Neural cell (in vitro differentiated cells): ENCODE results near the gene ERMARD. TPM values are rescaled to one million over a fixed set of nuclear protein-coding genes. Genes with fewer than 3 reads are reported as not detected.

Source experiments
- H2AFZ ChIP-seq: fragments of 200-600, 300-800 bp; sonication (generic), shearing (Covaris generic); 2 replicates; pipeline ENCODE4 v1.6.0; 2014; ENCODE audit warnings: low read depth, mild to moderate bottlenecking, antibody characterized with exemption, low read length, moderate library complexity
- H3F3A ChIP-seq: fragments of 200-600 bp; shearing (Covaris generic); 2 replicates; pipeline ENCODE4 v1.6.1; 2016; ENCODE audit warnings: mild to moderate bottlenecking, moderate library complexity, mixed read lengths, antibody characterized with exemption, low read length; ENCODE audit not compliant: insufficient read depth, poor library complexity, severe bottlenecking
- H3K27ac ChIP-seq: fragments of 200-600, 300-800 bp; sonication (generic), shearing (Covaris generic); 2 replicates; pipeline ENCODE4 v1.5.1; 2014; ENCODE audit warnings: mild to moderate bottlenecking, low read length, moderate library complexity
- H3K27me3 ChIP-seq: fragments of 300-800, 200-600 bp; sonication (generic), shearing (Covaris generic); 2 replicates; pipeline ENCODE4 v1.6.0; 2014; ENCODE audit warnings: mild to moderate bottlenecking, low read depth, low read length, moderate library complexity; ENCODE audit not compliant: insufficient read depth
- H3K36me3 ChIP-seq: fragments of 300-800, 200-600 bp; sonication (generic), shearing (Covaris generic); 2 replicates; pipeline ENCODE4 v1.5.1; 2014; ENCODE audit warnings: mild to moderate bottlenecking, antibody characterized with exemption, low read length, moderate library complexity; ENCODE audit not compliant: insufficient read depth
- H3K4me2 ChIP-seq: fragments of 300-800, 200-600 bp; sonication (generic), shearing (Covaris generic); 2 replicates; pipeline ENCODE4 v1.6.0; 2014; ENCODE audit warnings: mild to moderate bottlenecking, low read length
- H3K4me3 ChIP-seq: fragments of 300-800, 200-600 bp; sonication (generic), shearing (Covaris generic); 2 replicates; pipeline ENCODE4 v1.5.1; 2014; ENCODE audit warnings: mild to moderate bottlenecking, low read length, moderate library complexity
- H3K79me2 ChIP-seq: fragments of 200-600 bp; shearing (Covaris generic); replicated peaks from 2 replicates; pipeline ENCODE4 v1.6.0; 2014; ENCODE audit warnings: mild to moderate bottlenecking, low read length, moderate library complexity; ENCODE audit not compliant: insufficient read depth
- H3K9ac ChIP-seq: fragments of 300-800, 200-600 bp; sonication (generic), shearing (Covaris generic); 2 replicates; pipeline ENCODE4 v1.6.1; 2016; ENCODE audit warnings: mild to moderate bottlenecking, low read length, mixed read lengths
- H3K9me2 ChIP-seq: fragments of 200-600 bp; shearing (Covaris generic); 2 replicates; pipeline ENCODE4 v1.6.1; 2016; ENCODE audit warnings: mild to moderate bottlenecking, low read length, mixed read lengths; ENCODE audit not compliant: insufficient read depth
- H3K9me3 ChIP-seq: fragments of 200-600, 300-800 bp; sonication (generic), shearing (Covaris generic); 2 replicates; pipeline ENCODE4 v1.6.1; 2016; ENCODE audit warnings: mild to moderate bottlenecking, mixed run types, low read length, moderate library complexity, mixed read lengths
- H4K20me1 ChIP-seq: fragments of 200-600 bp; shearing (Covaris generic); 2 replicates; pipeline ENCODE4 v1.6.1; 2016; ENCODE audit warnings: mild to moderate bottlenecking, mixed run types; ENCODE audit not compliant: insufficient read depth
- EP300 ChIP-seq: fragments of 450-650 bp; conservative IDR thresholded peaks from 2 replicates; pipeline ENCODE4 v1.6.1; 2014; ENCODE audit warnings: antibody characterized with exemption, mild to moderate bottlenecking, moderate library complexity; ENCODE audit not compliant: poor library complexity, severe bottlenecking
- EZH2 ChIP-seq: fragments of 200-600, 300-800 bp; shearing (Covaris generic), sonication (generic); IDR thresholded peaks from 2 replicates; pipeline ENCODE4 v1.6.1; 2014; ENCODE audit warnings: antibody characterized with exemption, low read length, borderline replicate concordance, mild to moderate bottlenecking; ENCODE audit not compliant: insufficient read depth, poor library complexity, severe bottlenecking
- MXI1 ChIP-seq: fragments of 450-650 bp; conservative IDR thresholded peaks from 2 replicates; pipeline ENCODE4 v1.6.1; 2014; ENCODE audit warnings: antibody characterized with exemption, mild to moderate bottlenecking; ENCODE audit not compliant: poor library complexity, severe bottlenecking
- POLR2AphosphoS5 ChIP-seq: IDR thresholded peaks from 2 replicates; pipeline ENCODE4 v1.6.1; 2012
- RAD21 ChIP-seq: fragments of 450-650 bp; conservative IDR thresholded peaks from 2 replicates; pipeline ENCODE4 v1.6.1; 2014; ENCODE audit warnings: antibody characterized with exemption, mild to moderate bottlenecking, moderate library complexity
- SMC3 ChIP-seq: fragments of 450-650 bp; conservative IDR thresholded peaks from 2 replicates; pipeline ENCODE4 v1.6.1; 2014; ENCODE audit warnings: antibody characterized with exemption, mild to moderate bottlenecking, moderate library complexity; ENCODE audit not compliant: poor library complexity
- TAF1 ChIP-seq: IDR thresholded peaks from 2 replicates; pipeline ENCODE4 v1.6.1; 2012; ENCODE audit warnings: low read depth
- polyA plus RNA-seq: library from polyadenylated mRNA; depleted of rRNA; stranded (reverse); fragments of >200 nt; gene quantifications from 2 replicates; pipeline ENCODE4 v1.2.3, GENCODE V29; 2014
- TF ChIP-seq, protein P1 (sequence below): IDR thresholded peaks from 2 replicates; pipeline ENCODE4 v1.6.1; 2012; ENCODE audit warnings: borderline replicate concordance

Gene ERMARD
- polyA plus RNA-seq, 1 donor from 2014 or later: 51.2 TPM

DNA sequence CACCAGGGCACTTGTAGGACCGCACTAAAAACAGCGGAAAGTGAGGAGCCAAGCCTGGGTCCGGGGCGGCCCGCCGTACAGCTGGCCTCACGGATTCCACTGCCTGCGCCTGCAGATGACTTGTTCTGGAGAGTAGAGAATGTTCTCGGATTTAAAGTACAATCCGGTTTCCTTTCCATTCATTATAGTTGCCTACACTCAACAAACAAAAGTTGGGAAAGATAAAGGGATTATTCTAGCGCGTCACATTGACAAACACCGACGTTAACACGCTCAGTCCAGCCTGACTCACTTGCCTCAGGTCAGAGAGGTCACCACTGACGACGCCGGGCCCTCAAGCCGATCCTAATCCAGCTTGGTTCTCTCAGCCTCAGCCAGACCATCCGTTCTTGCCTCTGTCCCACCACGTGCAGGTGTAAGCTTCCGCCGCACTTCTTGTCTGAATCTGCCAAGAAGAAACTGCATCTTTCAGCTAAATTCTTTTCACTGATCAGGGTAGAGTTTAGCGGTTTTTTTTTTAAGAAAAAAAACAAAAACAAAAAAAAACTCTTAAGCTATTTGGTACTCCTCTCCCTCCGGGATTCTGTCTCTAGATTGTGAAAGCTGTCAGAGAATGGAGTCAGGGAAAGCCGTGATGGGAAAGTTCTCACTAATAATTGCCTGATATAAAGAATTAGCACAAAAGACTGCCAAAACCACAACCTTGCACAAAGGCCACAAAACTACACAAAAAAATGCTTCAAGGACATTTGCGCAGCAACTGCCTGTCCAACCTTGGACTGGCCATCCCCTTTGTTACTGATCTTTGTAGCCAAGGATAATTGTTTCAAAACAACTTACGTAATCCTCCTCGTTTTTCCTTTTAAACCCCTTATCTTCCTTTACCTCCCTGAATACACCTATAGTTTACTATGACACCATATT, 26.0 kb upstream of the ERMARD start:
- peaks cover 9% of the 10 kb centered on the region for H3F3A ChIP-seq
- no peaks in the 10 kb centered on the region for H3K9me2 ChIP-seq
- H4K20me1 ChIP-seq: peaks cover 10% of the 10 kb centered on the region
- TF ChIP-seq MXI1 (peak; percentile 86), TAF1 (peak; percentile 26), RAD21 (no peak)
- H3K36me3 ChIP-seq: no peaks in the 10 kb centered on the region
- H3K27ac ChIP-seq: peak overlapping the region; percentile 92
- peaks cover 44% of the 10 kb centered on the region for H3K79me2 ChIP-seq
- H3K4me3 ChIP-seq: peak overlapping the region; percentile 93
- H3K4me2 ChIP-seq: peak overlapping the region; percentile 31
- H3K9me3 ChIP-seq: no peaks in the 10 kb centered on the region
- H3K9ac ChIP-seq: peak overlapping the region; percentile 95
- no peaks in the 10 kb centered on the region for H3K27me3 ChIP-seq
- peak overlapping the region; percentile 92 for H2AFZ ChIP-seq

DNA sequence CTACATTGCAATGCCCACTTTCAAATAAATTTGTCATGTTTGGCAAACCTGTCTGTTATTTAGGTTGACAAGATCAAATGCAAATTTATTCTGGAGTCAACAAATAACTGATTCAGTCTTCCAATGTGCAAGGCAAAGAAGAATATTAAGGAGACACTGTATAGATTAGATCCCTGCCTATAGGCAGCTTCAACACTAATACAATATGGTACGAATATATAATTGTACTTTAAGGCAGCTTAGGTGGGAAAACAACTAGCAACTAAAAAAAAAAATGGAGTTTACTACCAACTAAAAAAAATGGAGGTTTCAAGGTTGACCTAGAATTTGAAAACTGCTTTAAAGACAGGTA, 25.4 kb upstream of the ERMARD start:
- Histone ChIP-seq H3K4me3 (peak overlapping the region; percentile 93), H2AFZ (no peak overlapping the region), H3K36me3 (no peaks in the 10 kb centered on the region), H3K9me2 (no peaks in the 10 kb centered on the region), H3K27ac (peak overlapping the region; percentile 92), H3K9ac (peak overlapping the region; percentile 95), H3K79me2 (peaks cover 38% of the 10 kb centered on the region), H3F3A (peaks cover 9% of the 10 kb centered on the region), H3K4me2 (peak overlapping the region; percentile 31), H4K20me1 (peaks cover 10% of the 10 kb centered on the region), H3K9me3 (no peaks in the 10 kb centered on the region), H3K27me3 (no peaks in the 10 kb centered on the region)
- TF ChIP-seq EZH2: no peak
- no peak for TF ChIP-seq RAD21
- TF ChIP-seq SMC3: no peak
- TF ChIP-seq TAF1: no peak

DNA sequence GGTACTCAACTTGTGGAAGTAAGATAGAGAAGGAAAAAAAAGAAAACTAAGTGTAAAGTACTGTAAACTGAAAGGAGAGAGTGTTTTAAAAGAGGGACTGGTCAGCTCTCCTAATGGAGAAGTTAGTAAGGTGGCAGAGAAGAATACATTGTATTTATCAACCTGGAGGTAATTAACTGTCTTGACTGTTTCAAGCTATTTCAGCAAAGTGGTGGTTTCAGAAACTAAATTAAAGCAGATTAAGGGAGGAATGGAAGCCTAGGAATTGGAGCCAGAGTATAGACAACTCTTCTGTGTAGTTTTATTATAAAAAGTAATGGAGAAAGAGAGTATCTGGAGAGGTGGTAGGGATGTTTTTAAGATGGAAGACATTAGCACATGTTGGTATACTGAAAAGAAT, 24.5 kb upstream of the ERMARD start:
- Histone ChIP-seq H4K20me1 (peaks cover 10% of the 10 kb centered on the region), H3K27me3 (no peaks in the 10 kb centered on the region), H3K27ac (no peak overlapping the region), H3F3A (peaks cover 9% of the 10 kb centered on the region), H3K9me3 (no peaks in the 10 kb centered on the region), H3K9ac (no peak overlapping the region), H3K9me2 (no peaks in the 10 kb centered on the region), H3K79me2 (peaks cover 29% of the 10 kb centered on the region), H3K4me3 (peak overlapping the region; percentile 93), H3K36me3 (no peaks in the 10 kb centered on the region), H3K4me2 (peak overlapping the region; percentile 31), H2AFZ (no peak overlapping the region)
- no peak for TF ChIP-seq EP300
- TF ChIP-seq POLR2AphosphoS5: no peak
- TF ChIP-seq, protein P1, sequence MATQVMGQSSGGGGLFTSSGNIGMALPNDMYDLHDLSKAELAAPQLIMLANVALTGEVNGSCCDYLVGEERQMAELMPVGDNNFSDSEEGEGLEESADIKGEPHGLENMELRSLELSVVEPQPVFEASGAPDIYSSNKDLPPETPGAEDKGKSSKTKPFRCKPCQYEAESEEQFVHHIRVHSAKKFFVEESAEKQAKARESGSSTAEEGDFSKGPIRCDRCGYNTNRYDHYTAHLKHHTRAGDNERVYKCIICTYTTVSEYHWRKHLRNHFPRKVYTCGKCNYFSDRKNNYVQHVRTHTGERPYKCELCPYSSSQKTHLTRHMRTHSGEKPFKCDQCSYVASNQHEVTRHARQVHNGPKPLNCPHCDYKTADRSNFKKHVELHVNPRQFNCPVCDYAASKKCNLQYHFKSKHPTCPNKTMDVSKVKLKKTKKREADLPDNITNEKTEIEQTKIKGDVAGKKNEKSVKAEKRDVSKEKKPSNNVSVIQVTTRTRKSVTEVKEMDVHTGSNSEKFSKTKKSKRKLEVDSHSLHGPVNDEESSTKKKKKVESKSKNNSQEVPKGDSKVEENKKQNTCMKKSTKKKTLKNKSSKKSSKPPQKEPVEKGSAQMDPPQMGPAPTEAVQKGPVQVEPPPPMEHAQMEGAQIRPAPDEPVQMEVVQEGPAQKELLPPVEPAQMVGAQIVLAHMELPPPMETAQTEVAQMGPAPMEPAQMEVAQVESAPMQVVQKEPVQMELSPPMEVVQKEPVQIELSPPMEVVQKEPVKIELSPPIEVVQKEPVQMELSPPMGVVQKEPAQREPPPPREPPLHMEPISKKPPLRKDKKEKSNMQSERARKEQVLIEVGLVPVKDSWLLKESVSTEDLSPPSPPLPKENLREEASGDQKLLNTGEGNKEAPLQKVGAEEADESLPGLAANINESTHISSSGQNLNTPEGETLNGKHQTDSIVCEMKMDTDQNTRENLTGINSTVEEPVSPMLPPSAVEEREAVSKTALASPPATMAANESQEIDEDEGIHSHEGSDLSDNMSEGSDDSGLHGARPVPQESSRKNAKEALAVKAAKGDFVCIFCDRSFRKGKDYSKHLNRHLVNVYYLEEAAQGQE: no peak
- no peak for TF ChIP-seq EZH2
